ENCODE results near the gene SLC22A4. TPM values are rescaled to one million over a fixed set of nuclear protein-coding genes. Genes with fewer than 3 reads are reported as not detected.
A peak's percentile ranks its signal among the peaks of the same experiment; 100 is the strongest.

SLC22A4 gene
- total RNA-seq, 2 experiments from 2014 or later: 0.10 to 0.28 TPM

DNA sequence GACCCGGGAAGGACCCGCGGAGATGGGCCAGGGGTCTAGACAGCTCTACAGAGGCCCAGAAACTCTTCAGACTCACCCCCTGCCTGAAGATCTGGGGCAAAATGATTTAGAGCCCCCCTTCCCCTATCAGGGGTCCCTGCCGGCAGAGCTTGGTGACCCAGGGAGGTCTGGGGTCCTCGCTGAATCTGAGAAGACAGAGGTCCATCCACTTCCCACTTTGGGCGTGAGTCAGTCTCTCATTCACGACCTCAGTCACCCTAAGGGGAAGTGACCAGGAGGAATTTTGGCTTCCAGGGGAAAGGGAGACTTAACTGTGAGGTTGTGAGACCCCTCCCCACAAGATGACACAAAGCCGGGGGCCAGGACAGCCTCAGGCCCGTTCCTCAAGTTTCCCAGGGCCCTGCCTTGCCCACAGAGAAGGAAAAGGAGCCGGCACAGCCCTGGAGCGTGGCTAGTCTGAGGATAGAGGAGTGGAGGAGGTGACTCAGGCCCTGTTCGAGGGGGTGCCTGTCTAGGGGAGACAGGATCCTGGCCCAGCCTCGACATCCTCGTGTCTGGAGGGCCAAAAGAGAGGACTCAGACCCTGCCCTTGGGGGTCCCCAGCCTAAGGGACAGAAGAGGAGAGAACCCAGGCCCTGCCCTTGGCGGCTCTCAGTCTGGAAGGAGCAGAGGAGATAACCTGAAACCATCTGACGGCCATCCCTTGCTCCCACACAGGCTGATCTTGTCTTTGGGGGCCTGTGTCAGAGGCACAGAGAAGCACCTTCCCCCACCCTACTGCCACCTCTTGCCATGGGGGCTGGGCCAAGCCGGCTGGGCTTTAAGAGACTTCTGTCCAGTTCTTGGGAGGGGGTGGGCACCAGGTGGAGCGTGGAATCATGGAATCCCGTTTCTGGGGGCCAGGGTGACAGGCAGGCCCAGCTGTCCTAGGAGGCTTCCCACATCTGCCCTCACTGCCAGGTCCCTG is 35.8 kb upstream of the SLC22A4 start:
- Mint-ChIP-seq H3K27ac (no peak overlapping the region), H3K4me1 (peaks cover 5% of the 10 kb centered on the region), H3K27me3 (peaks cover 14% of the 10 kb centered on the region), H3K4me3 (no peak overlapping the region), H3K9me3 (no peaks in the 10 kb centered on the region), H3K36me3 (ENCODE audit: low read depth) (no peaks in the 10 kb centered on the region)
- no peak for DNase-seq
- POLR2A ChIA-PET: no interaction called here
- CTCF ChIA-PET: no interaction called here

DNA sequence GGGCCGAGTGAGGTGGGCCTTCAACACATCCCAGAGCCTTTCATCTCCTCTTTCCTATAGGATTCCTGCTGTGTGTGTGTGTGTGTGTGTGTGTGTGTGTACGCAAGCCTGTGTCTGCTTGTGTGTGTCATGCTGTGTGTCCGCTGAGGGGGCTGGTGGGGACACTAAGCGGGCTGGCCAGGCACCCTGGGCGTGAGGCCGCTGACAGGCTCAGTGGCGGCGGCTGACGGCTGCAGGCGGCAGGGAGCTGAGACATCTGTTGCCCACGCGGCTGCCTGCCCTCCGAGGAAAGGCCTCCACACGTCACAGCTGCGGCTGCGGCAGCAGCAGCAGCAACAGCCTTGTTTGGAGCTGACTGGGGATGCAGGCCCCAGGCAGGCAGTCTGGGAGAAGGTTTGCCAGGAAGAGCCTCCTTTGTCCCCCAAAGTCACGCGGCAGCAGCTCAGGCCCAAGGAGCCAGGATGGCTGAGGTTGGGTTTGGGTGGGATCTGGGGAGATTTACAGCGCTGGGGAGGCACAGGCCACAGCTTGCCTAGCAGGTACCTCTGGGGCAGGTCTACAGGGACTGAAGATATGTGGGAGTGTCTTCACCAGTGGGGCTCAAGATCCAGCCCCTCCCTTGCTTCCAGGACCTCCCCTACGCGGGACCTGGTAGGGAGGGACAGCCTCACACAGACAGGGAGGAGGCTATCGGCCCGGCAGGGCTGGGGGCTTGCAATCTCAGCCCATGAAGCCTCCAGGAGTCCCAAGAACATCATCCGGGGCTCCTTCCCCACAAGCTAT is 34.9 kb upstream of the SLC22A4 start:
- H3K4me1 Mint-ChIP-seq: peaks cover 5% of the 10 kb centered on the region
- no peak for DNase-seq
- H3K9me3 Mint-ChIP-seq: no peaks in the 10 kb centered on the region
- ChIA-PET POLR2A (no interaction called here), CTCF (no interaction called here)
- H3K36me3 Mint-ChIP-seq (ENCODE audit: low read depth): no peaks in the 10 kb centered on the region
- H3K4me3 Mint-ChIP-seq: no peak overlapping the region
- no peak overlapping the region for H3K27ac Mint-ChIP-seq
- peaks cover 14% of the 10 kb centered on the region for H3K27me3 Mint-ChIP-seq

DNA sequence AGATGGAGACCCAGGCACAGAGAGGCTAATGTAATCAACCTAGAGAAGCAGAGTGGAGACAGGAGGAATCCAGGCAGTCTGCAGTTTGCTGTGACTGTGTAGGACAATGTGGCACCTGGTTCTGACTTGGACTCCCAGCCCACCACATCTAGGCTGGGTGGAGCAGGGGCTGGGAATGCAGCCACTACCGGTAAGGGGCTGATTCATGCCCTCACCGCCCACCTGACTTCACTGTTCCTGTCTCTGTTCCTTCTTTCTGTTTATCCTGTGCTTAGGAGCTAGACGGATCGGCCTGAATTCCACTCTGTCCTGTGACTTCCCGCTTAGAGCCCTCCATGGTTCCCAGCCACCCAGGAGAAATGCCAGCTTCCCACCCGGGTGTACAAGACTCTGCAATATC is 34.1 kb upstream of the SLC22A4 start:
- DNase-seq: no peak
- CTCF ChIA-PET: interaction anchor here (0.7 kb wide), 1 partner anchor 22 kb away, joined by 3 read pairs; no protein-coding TSS in a partner anchor
- no peak overlapping the region for H3K27ac Mint-ChIP-seq
- H3K4me3 Mint-ChIP-seq: no peak overlapping the region
- H3K9me3 Mint-ChIP-seq: no peaks in the 10 kb centered on the region
- H3K27me3 Mint-ChIP-seq: peaks cover 14% of the 10 kb centered on the region
- H3K36me3 Mint-ChIP-seq (ENCODE audit: low read depth): no peaks in the 10 kb centered on the region
- POLR2A ChIA-PET: no interaction called here
- peaks cover 5% of the 10 kb centered on the region for H3K4me1 Mint-ChIP-seq

- Mint-ChIP-seq H3K9me3 (no peaks in the 10 kb centered on the region), H3K4me1 (peaks cover 5% of the 10 kb centered on the region), H3K27ac (no peak overlapping the region), H3K4me3 (no peak overlapping the region), H3K27me3 (peaks cover 14% of the 10 kb centered on the region), H3K36me3 (ENCODE audit: low read depth) (no peaks in the 10 kb centered on the region)
- CTCF ChIA-PET: interaction anchor here (0.5 to 1.0 kb wide), 5 partner anchors 23 to 593 kb away, joined by 3 to 7 read pairs (median 4); no protein-coding TSS in a partner anchor
- POLR2A ChIA-PET: interaction anchor here (1.0 kb wide), 1 partner anchor 23 kb away, joined by 3 read pairs; no protein-coding TSS in a partner anchor
- DNase-seq: no peak
Measured at GRCh38 chr5:132260714-132261551, 33.3 kb upstream of the SLC22A4 start.

DNA sequence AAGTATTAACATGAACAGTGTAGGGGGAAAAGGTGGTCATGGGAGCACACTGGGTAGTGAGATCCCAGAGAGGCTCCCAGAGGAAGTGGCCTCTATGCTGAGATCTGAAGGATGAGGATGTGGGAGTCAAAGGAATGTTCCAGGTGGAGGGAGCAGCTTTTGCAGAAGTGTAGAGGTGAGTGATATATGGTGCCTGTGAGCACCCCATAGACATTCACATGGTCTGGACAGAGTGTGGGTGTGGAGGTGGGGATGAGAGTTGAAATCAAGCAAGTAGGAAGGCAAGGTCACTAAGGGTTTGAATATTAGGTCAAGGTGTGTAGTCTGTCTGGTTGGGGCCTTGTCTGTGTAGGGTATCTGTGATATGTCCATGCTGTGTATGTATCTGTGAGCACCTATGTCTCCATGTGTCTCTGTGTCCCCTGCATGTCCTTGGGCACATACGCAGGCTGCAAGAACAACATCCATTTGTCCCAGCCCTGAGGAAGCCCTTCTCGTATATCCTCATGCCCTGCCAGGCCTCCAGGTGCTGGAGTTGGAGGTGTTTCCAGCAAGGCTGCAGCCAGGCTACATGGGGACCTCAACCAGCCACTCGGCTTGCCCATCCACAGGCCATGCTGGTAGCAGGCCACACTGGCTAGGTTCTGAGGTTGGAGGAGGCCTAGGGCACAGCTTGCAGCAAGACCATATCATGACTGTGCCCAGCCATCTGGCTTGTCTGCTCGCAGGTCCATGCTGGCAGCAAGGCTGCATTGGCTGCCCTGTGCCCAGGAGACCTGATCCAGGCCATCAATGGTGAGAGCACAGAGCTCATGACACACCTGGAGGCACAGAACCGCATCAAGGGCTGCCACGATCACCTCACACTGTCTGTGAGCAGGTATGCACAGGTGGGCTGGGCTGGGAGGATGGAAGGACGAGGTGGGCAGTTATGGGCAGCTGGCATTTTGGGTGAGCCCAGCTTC is 32.0 kb upstream of the SLC22A4 start:
- Mint-ChIP-seq H3K4me1 (peaks cover 5% of the 10 kb centered on the region), H3K4me3 (no peak overlapping the region)
- DNase-seq: no peak

GRCh38 chr5:132262882-132263547 is 31.2 kb upstream of the SLC22A4 start:
- POLR2A ChIA-PET: no interaction called here
- Mint-ChIP-seq H3K27ac (no peak overlapping the region), H3K36me3 (ENCODE audit: low read depth) (no peaks in the 10 kb centered on the region), H3K9me3 (no peaks in the 10 kb centered on the region), H3K4me3 (no peak overlapping the region), H3K27me3 (peaks cover 3% of the 10 kb centered on the region), H3K4me1 (peaks cover 5% of the 10 kb centered on the region)
- no peak for DNase-seq
- CTCF ChIA-PET: interaction anchor here (1.2 kb wide), 1 partner anchor 25 kb away, joined by 4 read pairs; no protein-coding TSS in a partner anchor

More for the DNA sequence above, 32.0 kb upstream of the SLC22A4 start:
- Mint-ChIP-seq H3K36me3 (ENCODE audit: low read depth) (no peaks in the 10 kb centered on the region), H3K9me3 (no peaks in the 10 kb centered on the region), H3K27me3 (peaks cover 4% of the 10 kb centered on the region), H3K27ac (no peak overlapping the region)
- ChIA-PET POLR2A (no interaction called here), CTCF (interaction anchor here (1.2 kb wide), 1 partner anchor 24 kb away, joined by 4 read pairs; no protein-coding TSS in a partner anchor)

DNA sequence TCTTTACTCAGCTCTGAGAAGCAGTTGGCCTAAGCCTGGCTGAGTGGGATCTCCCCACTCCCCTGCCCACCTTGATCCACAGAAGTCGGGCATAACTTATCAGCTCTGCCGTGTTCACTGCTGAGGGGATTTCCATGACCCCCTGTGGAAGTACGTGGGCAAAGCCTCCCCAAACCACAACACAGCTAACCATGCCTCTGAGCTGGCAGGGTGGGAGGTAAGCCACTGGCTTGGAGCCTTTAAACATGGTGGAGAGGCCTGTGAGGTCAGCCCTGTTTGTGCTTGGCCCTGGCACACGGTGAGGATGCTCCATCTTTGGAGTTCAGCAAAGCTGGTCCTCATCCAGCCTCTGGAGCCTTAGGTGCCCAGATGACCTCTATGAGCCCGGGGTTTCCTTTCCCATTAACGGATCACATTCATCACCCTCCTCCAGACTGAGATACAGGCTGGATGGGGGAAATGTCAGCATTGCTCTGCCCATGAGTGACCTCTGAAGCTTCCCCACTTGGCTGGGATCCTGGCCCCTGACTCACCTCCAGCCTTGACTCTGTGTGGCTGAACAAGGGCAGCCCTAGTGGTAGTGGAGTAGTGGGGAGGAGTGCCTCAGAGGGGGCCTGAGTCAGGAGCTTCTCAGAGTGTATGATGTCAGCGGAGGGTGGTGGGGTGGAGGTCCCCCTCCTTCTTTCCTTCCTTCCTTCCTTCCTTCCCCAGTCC is 30.5 kb upstream of the SLC22A4 start:
- no peaks in the 10 kb centered on the region for H3K27me3 Mint-ChIP-seq
- H3K4me1 Mint-ChIP-seq: peaks cover 5% of the 10 kb centered on the region
- H3K27ac Mint-ChIP-seq: no peak overlapping the region
- ChIA-PET CTCF (interaction anchor here (1.2 kb wide), 1 partner anchor 26 kb away, joined by 4 read pairs; no protein-coding TSS in a partner anchor), POLR2A (no interaction called here)
- DNase-seq: no peak
- H3K36me3 Mint-ChIP-seq (ENCODE audit: low read depth): no peaks in the 10 kb centered on the region
- no peak overlapping the region for H3K4me3 Mint-ChIP-seq
- no peaks in the 10 kb centered on the region for H3K9me3 Mint-ChIP-seq

- Mint-ChIP-seq H3K9me3 (no peaks in the 10 kb centered on the region), H3K4me3 (no peak overlapping the region), H3K36me3 (ENCODE audit: low read depth) (no peaks in the 10 kb centered on the region), H3K27me3 (no peaks in the 10 kb centered on the region), H3K27ac (no peak overlapping the region), H3K4me1 (peaks cover 5% of the 10 kb centered on the region)
- CTCF ChIA-PET: interaction anchor here (1.7 kb wide), 1 partner anchor 27 kb away, joined by 6 read pairs; no protein-coding TSS in a partner anchor
- peak; percentile 11 for DNase-seq
- POLR2A ChIA-PET: no interaction called here
Measured at GRCh38 chr5:132264546-132265335, 29.5 kb upstream of the SLC22A4 start.

GRCh38 chr5:132265336-132266030 is 28.7 kb upstream of the SLC22A4 start:
- CTCF ChIA-PET: interaction anchor here (1.7 kb wide), 1 partner anchor 28 kb away, joined by 6 read pairs; no protein-coding TSS in a partner anchor
- Mint-ChIP-seq H3K27me3 (no peaks in the 10 kb centered on the region), H3K36me3 (ENCODE audit: low read depth) (no peaks in the 10 kb centered on the region), H3K27ac (no peak overlapping the region), H3K4me3 (no peak overlapping the region), H3K9me3 (no peaks in the 10 kb centered on the region), H3K4me1 (peaks cover 1% of the 10 kb centered on the region)
- peak; percentile 10 for DNase-seq
- POLR2A ChIA-PET: no interaction called here
